HG03039 (cell line): Measurements from ENCODE around the gene EXOC6.

Experiments
- ATAC-seq: cut with Tn5 transposase; IDR thresholded peaks from one replicate; pipeline ENCODE4 v1.9.1; 2021; ENCODE audit warnings: mild to moderate bottlenecking, moderate library complexity; ENCODE audit not compliant: unreplicated experiment

EXOC6 gene

GRCh38 chr10:92832998-92833650 is 15.2 kb upstream of the EXOC6 start:
- no peak for ATAC-seq

- no peak for ATAC-seq
These were observed 14.0 kb upstream of the EXOC6 start for GRCh38 chr10:92834331-92834730.

GRCh38 chr10:92834986-92835385 is 13.3 kb upstream of the EXOC6 start:
- ATAC-seq: no peak

- no peak for ATAC-seq
These were observed 10.9 kb upstream of the EXOC6 start for GRCh38 chr10:92837456-92837855.

- no peak for ATAC-seq
These were observed 8.9 kb upstream of the EXOC6 start for GRCh38 chr10:92839191-92840085.

- no peak for ATAC-seq
These were observed 3.6 kb upstream of the EXOC6 start for GRCh38 chr10:92844746-92845145.

GRCh38 chr10:92845921-92846320 is 2.4 kb upstream of the EXOC6 start:
- no peak for ATAC-seq

- ATAC-seq: no peak
These were observed 2.0 kb upstream of the EXOC6 start for GRCh38 chr10:92846344-92846743.

GRCh38 chr10:92846854-92847201 is 1.5 kb upstream of the EXOC6 start:
- no peak for ATAC-seq

GRCh38 chr10:92847202-92847864 is 987 bp upstream of the EXOC6 start:
- no peak for ATAC-seq

- ATAC-seq: peak; percentile 47
These were observed 281 bp upstream of the EXOC6 start for GRCh38 chr10:92848037-92848440.

- ATAC-seq: no peak
These were observed 860 bp downstream of the EXOC6 start for GRCh38 chr10:92849234-92849525.

- no peak for ATAC-seq
These were observed 1.3 kb downstream of the EXOC6 start for GRCh38 chr10:92849576-92850090.

GRCh38 chr10:92850185-92850584 is 1.9 kb downstream of the EXOC6 start:
- ATAC-seq: no peak

- no peak for ATAC-seq
These were observed 2.7 kb downstream of the EXOC6 start for GRCh38 chr10:92851003-92851402.

- no peak for ATAC-seq
These were observed 7.2 kb downstream of the EXOC6 start for GRCh38 chr10:92855560-92855959.

GRCh38 chr10:92857904-92858514 is 9.7 kb downstream of the EXOC6 start:
- ATAC-seq: no peak

- no peak for ATAC-seq
These were observed 18.9 kb downstream of the EXOC6 start for GRCh38 chr10:92867235-92867634.

- ATAC-seq: no peak
These were observed 19.7 kb downstream of the EXOC6 start for GRCh38 chr10:92868036-92868435.

- ATAC-seq: no peak
These were observed 20.2 kb downstream of the EXOC6 start for GRCh38 chr10:92868557-92868956.

GRCh38 chr10:92873029-92873428 is 24.7 kb downstream of the EXOC6 start:
- no peak for ATAC-seq
